Measurements from ENCODE around the gene RASGEF1C.

Gene RASGEF1C

GRCh38 chr5:180193749-180194375 lies 15.1 kb downstream of the RASGEF1C start:
- no peaks in the 10 kb centered on the region for H3K4me1 Mint-ChIP-seq
- no peak overlapping the region for H3K27ac Mint-ChIP-seq (ENCODE audit: low read depth)
- H3K9me3 Mint-ChIP-seq, result no peaks in the 10 kb centered on the region

GRCh38 chr5:180191716-180192115 lies 17.3 kb downstream of the RASGEF1C start:
- no peaks in the 10 kb centered on the region for H3K9me3 Mint-ChIP-seq
- DNase-seq (ENCODE audit: low spot score in 2 of 2), result no peak
- H3K4me1 Mint-ChIP-seq, result no peaks in the 10 kb centered on the region
- no peak overlapping the region for H3K4me3 Mint-ChIP-seq
- ATAC-seq (replicated peaks; ENCODE audit: extremely low read depth, poor library complexity, severe bottlenecking), result no peak
- H3K27ac Mint-ChIP-seq (ENCODE audit: low read depth), result no peak overlapping the region
- H3K27me3 Mint-ChIP-seq, result peaks cover 21% of the 10 kb centered on the region
- H3K36me3 Mint-ChIP-seq (ENCODE audit: insufficient read depth), result peaks cover 1% of the 10 kb centered on the region

More at GRCh38 chr5:180193749-180194375, 15.1 kb downstream of the RASGEF1C start:
- DNase-seq (ENCODE audit: low spot score in 2 of 2), result no peak
- Mint-ChIP-seq H3K27me3 (peaks cover 30% of the 10 kb centered on the region), H3K36me3 (ENCODE audit: insufficient read depth) (peaks cover 1% of the 10 kb centered on the region), H3K4me3 (no peak overlapping the region)
- no peak for ATAC-seq (replicated peaks; ENCODE audit: extremely low read depth, poor library complexity, severe bottlenecking)

- ATAC-seq (replicated peaks; ENCODE audit: extremely low read depth, poor library complexity, severe bottlenecking) (no peak), DNase-seq (ENCODE audit: low spot score in 2 of 2) (no peak)
- H3K4me3 Mint-ChIP-seq, result no peak overlapping the region
- no peaks in the 10 kb centered on the region for H3K9me3 Mint-ChIP-seq
- no peak overlapping the region for H3K27ac Mint-ChIP-seq (ENCODE audit: low read depth)
- no peaks in the 10 kb centered on the region for H3K4me1 Mint-ChIP-seq
- peaks cover 23% of the 10 kb centered on the region for H3K27me3 Mint-ChIP-seq
- no peaks in the 10 kb centered on the region for H3K36me3 Mint-ChIP-seq (ENCODE audit: insufficient read depth)
These were observed 21.2 kb downstream of the RASGEF1C start for GRCh38 chr5:180187767-180188166.

DNA sequence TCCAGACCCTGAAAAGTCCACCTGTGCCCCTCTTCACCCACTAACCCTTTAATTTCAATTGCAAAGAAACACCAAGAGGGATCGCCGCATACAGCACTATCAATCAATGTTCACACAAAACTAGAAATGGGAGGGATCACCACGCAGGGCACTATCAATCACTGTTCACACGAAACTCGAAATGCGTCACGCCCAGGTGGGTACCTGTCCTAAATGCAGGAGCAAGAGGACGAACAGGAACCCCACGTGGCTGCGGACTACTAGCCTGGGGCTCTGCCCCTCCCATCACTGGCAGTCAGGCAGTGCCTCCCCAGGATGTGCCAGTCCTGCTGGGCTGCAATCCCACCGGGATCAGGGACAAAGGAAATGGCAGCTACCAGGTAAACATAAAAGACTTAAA lies 28.2 kb downstream of the RASGEF1C start:
- Mint-ChIP-seq H3K9me3 (peaks cover 5% of the 10 kb centered on the region), H3K36me3 (ENCODE audit: insufficient read depth) (no peaks in the 10 kb centered on the region), H3K4me3 (no peak overlapping the region), H3K27me3 (peaks cover 47% of the 10 kb centered on the region), H3K4me1 (no peaks in the 10 kb centered on the region), H3K27ac (ENCODE audit: low read depth) (no peak overlapping the region)
- no peak for ATAC-seq (replicated peaks; ENCODE audit: extremely low read depth, poor library complexity, severe bottlenecking)
- no peak for DNase-seq (ENCODE audit: low spot score in 2 of 2)

DNA sequence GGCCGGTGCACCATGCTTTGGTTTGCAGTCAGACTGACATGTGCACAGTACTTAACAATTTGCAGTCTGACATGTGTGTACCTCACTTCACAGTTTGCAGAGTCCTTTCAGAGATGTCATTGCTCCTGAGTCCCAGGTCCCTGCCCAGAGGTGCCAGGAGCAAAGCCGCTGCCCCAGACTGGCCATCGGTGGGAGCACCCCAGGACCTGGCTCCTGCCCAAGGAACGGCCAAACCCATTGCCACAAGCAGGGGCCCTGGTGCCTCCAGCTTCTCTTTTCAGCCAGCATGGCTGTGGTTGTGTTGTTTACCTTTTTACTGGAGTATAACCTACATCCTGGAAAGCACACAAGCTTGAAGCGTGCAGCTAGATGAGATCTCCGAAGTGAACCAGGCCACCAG lies 28.6 kb downstream of the RASGEF1C start:
- DNase-seq (ENCODE audit: low spot score in 2 of 2) (no peak), ATAC-seq (replicated peaks; ENCODE audit: extremely low read depth, poor library complexity, severe bottlenecking) (no peak)
- H3K4me3 Mint-ChIP-seq, result no peak overlapping the region
- no peaks in the 10 kb centered on the region for H3K4me1 Mint-ChIP-seq
- no peaks in the 10 kb centered on the region for H3K36me3 Mint-ChIP-seq (ENCODE audit: insufficient read depth)
- peaks cover 47% of the 10 kb centered on the region for H3K27me3 Mint-ChIP-seq
- no peak overlapping the region for H3K27ac Mint-ChIP-seq (ENCODE audit: low read depth)
- peaks cover 5% of the 10 kb centered on the region for H3K9me3 Mint-ChIP-seq

DNA sequence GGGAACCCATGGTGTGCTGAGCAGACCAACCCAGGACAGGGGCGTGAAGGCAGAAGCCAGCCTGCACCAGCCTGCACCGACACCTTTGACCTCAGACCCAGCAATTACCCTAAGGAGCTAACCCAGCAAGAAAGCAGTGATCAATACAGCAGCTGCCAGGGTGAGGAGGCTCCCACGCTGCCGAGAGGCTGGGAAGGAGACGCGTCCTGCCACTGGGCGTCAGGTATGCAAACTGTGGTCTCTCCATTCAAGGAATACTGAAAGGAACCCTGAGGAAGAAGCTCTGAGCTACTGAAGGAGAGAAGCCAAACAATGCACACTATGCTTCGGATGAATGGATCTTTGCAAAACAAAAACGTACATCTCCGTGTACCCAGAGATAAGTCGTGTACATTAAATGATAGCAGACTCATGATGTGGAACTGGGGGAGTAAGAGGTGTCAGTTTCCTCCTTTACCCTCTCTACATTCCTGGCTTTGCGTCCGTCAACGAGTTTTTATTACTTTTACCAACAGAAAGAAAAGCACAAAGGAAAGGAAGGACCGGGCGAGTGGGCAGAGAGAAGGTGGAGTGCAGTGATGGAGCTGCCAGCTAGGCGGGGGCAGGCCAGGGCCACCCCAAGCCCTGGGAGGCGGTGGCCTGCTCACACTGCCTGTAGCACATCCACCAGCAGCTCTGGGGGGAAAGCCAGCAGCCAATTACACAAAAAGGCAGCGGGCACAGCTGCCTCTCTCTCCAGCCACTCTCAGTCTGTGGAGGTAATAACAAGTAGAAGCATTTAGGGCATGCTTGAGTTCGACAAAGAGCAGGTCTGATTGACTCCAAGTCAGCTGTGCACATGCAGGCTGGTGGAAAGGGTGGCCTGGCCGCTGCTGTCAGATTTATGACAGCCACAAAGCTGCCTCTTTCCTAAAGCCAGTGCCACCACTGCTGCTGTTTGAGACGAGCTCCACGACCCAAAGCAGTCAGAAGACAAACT lies 29.3 kb downstream of the RASGEF1C start:
- ATAC-seq (replicated peaks; ENCODE audit: extremely low read depth, poor library complexity, severe bottlenecking) (no peak), DNase-seq (ENCODE audit: low spot score in 2 of 2) (no peak)
- Mint-ChIP-seq H3K27ac (ENCODE audit: low read depth) (no peak overlapping the region), H3K4me1 (no peaks in the 10 kb centered on the region), H3K36me3 (ENCODE audit: insufficient read depth) (no peaks in the 10 kb centered on the region), H3K27me3 (peaks cover 47% of the 10 kb centered on the region), H3K9me3 (peaks cover 5% of the 10 kb centered on the region), H3K4me3 (no peak overlapping the region)

DNA sequence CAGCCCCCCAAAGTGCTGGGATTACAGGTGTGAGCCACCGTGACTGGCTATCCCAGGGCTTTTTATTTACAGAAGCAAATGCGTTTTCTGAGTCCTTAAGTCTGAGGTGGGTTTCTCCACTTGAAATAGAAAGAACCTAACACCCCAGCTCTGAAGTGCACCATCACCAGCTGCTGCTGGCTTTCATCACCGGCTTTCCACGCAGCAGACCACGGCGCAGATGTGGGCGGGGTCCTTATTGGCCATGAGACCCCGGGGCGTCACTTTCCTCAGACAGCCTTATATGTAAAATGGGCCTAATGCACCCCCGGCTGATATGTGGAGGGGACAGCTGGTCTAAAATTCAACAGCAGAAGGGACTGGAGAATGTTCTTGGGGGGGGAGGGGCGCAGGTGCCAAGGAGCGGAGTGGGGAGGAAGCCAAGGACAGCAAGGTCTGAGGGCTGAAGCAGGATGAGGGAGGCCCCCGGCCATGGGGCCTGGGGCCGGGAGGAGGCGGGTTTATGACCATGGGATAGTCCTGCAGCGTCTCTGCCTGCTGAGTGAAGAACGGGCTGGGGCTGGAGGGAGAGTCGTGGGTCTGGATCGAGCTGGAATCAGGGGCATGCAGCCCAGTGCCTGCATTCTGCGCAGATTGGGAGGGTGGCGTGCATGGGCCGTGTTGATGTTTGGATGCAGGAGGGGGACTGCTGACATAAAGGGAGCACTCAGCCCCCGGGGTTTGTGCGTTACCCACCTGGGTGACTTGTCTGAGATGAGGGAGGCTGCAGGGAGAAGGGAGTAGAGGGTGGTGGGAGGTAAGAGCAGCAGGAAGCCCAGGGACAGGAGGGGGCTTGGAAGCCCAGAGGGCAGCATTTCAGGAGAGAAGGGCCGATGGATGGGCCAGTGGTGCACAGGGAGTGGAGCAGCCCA lies 30.2 kb downstream of the RASGEF1C start:
- no peak for DNase-seq (ENCODE audit: low spot score in 2 of 2)
- H3K27ac Mint-ChIP-seq (ENCODE audit: low read depth), result no peak overlapping the region
- no peaks in the 10 kb centered on the region for H3K4me1 Mint-ChIP-seq
- no peak for ATAC-seq (replicated peaks; ENCODE audit: extremely low read depth, poor library complexity, severe bottlenecking)
- H3K27me3 Mint-ChIP-seq, result peaks cover 47% of the 10 kb centered on the region
- peaks cover 5% of the 10 kb centered on the region for H3K9me3 Mint-ChIP-seq
- H3K4me3 Mint-ChIP-seq, result no peak overlapping the region
- H3K36me3 Mint-ChIP-seq (ENCODE audit: insufficient read depth), result no peaks in the 10 kb centered on the region

- H3K27me3 Mint-ChIP-seq, result peaks cover 47% of the 10 kb centered on the region
- ATAC-seq (replicated peaks; ENCODE audit: extremely low read depth, poor library complexity, severe bottlenecking) (no peak), DNase-seq (ENCODE audit: low spot score in 2 of 2) (no peak)
These were observed 32.8 kb downstream of the RASGEF1C start for GRCh38 chr5:180176191-180176590.

DNA sequence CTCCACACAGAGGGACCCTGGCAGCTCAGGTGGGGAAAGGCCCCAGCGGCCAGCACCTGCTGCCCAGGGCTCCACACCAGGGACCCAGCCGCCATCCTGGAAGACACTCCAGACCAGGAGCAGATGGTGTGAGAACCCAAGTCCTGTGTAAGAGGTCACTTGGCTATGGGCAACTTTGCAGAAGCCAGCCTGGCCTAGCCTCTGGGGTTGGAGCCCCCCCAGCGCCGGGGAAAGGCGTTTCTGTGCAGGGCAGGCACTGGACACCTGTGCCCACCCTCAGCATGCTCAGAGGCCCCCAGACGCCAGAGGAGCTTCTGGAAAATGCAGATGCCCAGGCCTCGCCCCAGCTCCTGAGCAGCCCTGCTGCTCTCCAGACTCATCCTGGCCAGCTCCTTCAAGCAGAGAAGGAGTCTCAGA lies 34.0 kb downstream of the RASGEF1C start:
- no peak overlapping the region for H3K4me3 Mint-ChIP-seq
- no peak overlapping the region for H3K27ac Mint-ChIP-seq (ENCODE audit: low read depth)
- DNase-seq (ENCODE audit: low spot score in 2 of 2) (no peak), ATAC-seq (replicated peaks; ENCODE audit: extremely low read depth, poor library complexity, severe bottlenecking) (no peak)
- no peaks in the 10 kb centered on the region for H3K36me3 Mint-ChIP-seq (ENCODE audit: insufficient read depth)
- no peaks in the 10 kb centered on the region for H3K4me1 Mint-ChIP-seq
- no peaks in the 10 kb centered on the region for H3K9me3 Mint-ChIP-seq
- peaks cover 41% of the 10 kb centered on the region for H3K27me3 Mint-ChIP-seq

More at GRCh38 chr5:180176191-180176590, 32.8 kb downstream of the RASGEF1C start:
- H3K36me3 Mint-ChIP-seq (ENCODE audit: insufficient read depth), result no peaks in the 10 kb centered on the region
- no peak overlapping the region for H3K4me3 Mint-ChIP-seq
- H3K9me3 Mint-ChIP-seq, result no peaks in the 10 kb centered on the region
- no peak overlapping the region for H3K27ac Mint-ChIP-seq (ENCODE audit: low read depth)
- no peaks in the 10 kb centered on the region for H3K4me1 Mint-ChIP-seq

DNA sequence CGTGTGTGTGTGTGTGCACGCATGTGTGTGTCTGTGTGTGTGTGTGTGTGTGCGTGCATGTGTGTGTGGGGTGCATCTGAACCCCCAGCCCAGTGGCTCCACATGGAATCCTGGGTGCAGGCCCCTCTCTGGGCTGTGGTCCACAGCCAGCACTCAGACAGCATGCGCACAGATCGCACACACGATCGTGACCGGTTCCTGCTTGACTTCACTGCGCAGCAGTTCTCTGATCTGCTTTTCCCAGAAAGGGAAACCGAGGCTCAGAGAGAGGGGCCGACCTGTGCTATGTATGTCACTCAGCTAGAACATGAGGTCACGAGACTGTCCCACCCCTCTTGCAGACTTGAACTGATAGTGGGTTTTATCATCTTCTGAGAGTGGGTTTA lies 34.4 kb downstream of the RASGEF1C start:
- Mint-ChIP-seq H3K4me1 (no peaks in the 10 kb centered on the region), H3K27me3 (peaks cover 37% of the 10 kb centered on the region), H3K36me3 (ENCODE audit: insufficient read depth) (no peaks in the 10 kb centered on the region), H3K4me3 (no peak overlapping the region), H3K9me3 (no peaks in the 10 kb centered on the region), H3K27ac (ENCODE audit: low read depth) (no peak overlapping the region)
- DNase-seq (ENCODE audit: low spot score in 2 of 2), result no peak
- no peak for ATAC-seq (replicated peaks; ENCODE audit: extremely low read depth, poor library complexity, severe bottlenecking)

- no peaks in the 10 kb centered on the region for H3K4me1 Mint-ChIP-seq
- ATAC-seq (replicated peaks; ENCODE audit: extremely low read depth, poor library complexity, severe bottlenecking), result no peak
- H3K9me3 Mint-ChIP-seq, result no peaks in the 10 kb centered on the region
- H3K27me3 Mint-ChIP-seq, result peaks cover 37% of the 10 kb centered on the region
- no peak overlapping the region for H3K27ac Mint-ChIP-seq (ENCODE audit: low read depth)
- no peaks in the 10 kb centered on the region for H3K36me3 Mint-ChIP-seq (ENCODE audit: insufficient read depth)
- H3K4me3 Mint-ChIP-seq, result no peak overlapping the region
- DNase-seq (ENCODE audit: low spot score in 2 of 2), result no peak
These were observed 35.0 kb downstream of the RASGEF1C start for GRCh38 chr5:180173875-180174586.

GRCh38 chr5:180173198-180173544 lies 35.8 kb downstream of the RASGEF1C start:
- Mint-ChIP-seq H3K27ac (ENCODE audit: low read depth) (no peak overlapping the region), H3K36me3 (ENCODE audit: insufficient read depth) (no peaks in the 10 kb centered on the region), H3K4me3 (no peak overlapping the region), H3K9me3 (no peaks in the 10 kb centered on the region), H3K27me3 (peaks cover 37% of the 10 kb centered on the region), H3K4me1 (no peaks in the 10 kb centered on the region)
- ATAC-seq (replicated peaks; ENCODE audit: extremely low read depth, poor library complexity, severe bottlenecking), result no peak
- DNase-seq (ENCODE audit: low spot score in 2 of 2), result no peak
